Type B pancreatic cell (in vitro differentiated cells): ENCODE data around the gene P3H3. TPM values are rescaled to one million over a fixed set of nuclear protein-coding genes. Genes with fewer than 3 reads are reported as not detected.

ENCODE experiments used
- DNase-seq: peaks from one replicate; pipeline ENCODE4 v3.0.0; 2021; ENCODE audit warnings: mixed read lengths; ENCODE audit not compliant: unreplicated experiment; ENCODE audit errors: extremely low spot score
- H3K27ac Mint-ChIP-seq: 2 replicates; pipeline ENCODE4 v1.8.0; 2021; ENCODE audit warnings: mild to moderate bottlenecking, mixed read lengths
- H3K27me3 Mint-ChIP-seq: 2 replicates; pipeline ENCODE4 v1.8.0; 2021; ENCODE audit warnings: mixed read lengths
- H3K36me3 Mint-ChIP-seq: 2 replicates; pipeline ENCODE4 v1.8.0; 2021; ENCODE audit warnings: mixed read lengths
- H3K4me1 Mint-ChIP-seq: one replicate; pipeline ENCODE4 v1.8.0; 2021; ENCODE audit warnings: mixed read lengths; ENCODE audit not compliant: unreplicated experiment
- H3K4me3 Mint-ChIP-seq: 2 replicates; pipeline ENCODE4 v1.8.0; 2021; ENCODE audit warnings: mild to moderate bottlenecking, mixed read lengths
- H3K9me3 Mint-ChIP-seq: 2 replicates; pipeline ENCODE4 v1.8.0; 2021; ENCODE audit warnings: mixed read lengths
- total RNA-seq: library from RNA; stranded (reverse); gene quantifications from 2 replicates; pipeline ENCODE4 v1.2.1, GENCODE V29; 2021; ENCODE audit warnings: low replicate concordance
- TF ChIP-seq, protein P1 (sequence below): fragments of 200-600 bp; sonication (generic); conservative IDR thresholded peaks from 2 replicates; pipeline ENCODE4 v1.5.0; 2021; ENCODE audit warnings: antibody characterized with exemption, mild to moderate bottlenecking

P3H3 gene
- total RNA-seq, 1 donor from 2014 or later, result 66.0 TPM

DNA sequence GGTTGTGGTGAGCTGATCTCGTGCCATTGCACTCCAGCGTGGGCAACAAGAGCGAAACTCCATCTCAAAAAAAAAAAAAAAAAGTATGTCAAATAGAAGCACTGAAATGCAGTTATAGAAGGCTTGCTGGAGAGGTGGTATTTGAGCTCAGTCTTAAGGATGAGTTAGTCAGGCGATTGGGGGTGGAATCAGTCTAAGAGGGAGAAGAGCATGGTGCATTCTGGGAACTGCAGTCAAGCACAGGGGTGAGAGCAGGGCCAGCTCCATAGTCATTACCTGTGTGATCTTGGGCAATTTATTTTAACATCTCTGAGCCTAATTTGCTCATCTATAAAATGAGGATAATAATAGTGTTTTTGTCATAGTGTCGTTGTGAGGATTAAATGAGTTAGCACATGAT is 6.7 kb downstream of the P3H3 start:
- no peak overlapping the region for H3K4me3 Mint-ChIP-seq
- DNase-seq, result no peak
- no peak overlapping the region for H3K27ac Mint-ChIP-seq
- TF ChIP-seq, protein P1, sequence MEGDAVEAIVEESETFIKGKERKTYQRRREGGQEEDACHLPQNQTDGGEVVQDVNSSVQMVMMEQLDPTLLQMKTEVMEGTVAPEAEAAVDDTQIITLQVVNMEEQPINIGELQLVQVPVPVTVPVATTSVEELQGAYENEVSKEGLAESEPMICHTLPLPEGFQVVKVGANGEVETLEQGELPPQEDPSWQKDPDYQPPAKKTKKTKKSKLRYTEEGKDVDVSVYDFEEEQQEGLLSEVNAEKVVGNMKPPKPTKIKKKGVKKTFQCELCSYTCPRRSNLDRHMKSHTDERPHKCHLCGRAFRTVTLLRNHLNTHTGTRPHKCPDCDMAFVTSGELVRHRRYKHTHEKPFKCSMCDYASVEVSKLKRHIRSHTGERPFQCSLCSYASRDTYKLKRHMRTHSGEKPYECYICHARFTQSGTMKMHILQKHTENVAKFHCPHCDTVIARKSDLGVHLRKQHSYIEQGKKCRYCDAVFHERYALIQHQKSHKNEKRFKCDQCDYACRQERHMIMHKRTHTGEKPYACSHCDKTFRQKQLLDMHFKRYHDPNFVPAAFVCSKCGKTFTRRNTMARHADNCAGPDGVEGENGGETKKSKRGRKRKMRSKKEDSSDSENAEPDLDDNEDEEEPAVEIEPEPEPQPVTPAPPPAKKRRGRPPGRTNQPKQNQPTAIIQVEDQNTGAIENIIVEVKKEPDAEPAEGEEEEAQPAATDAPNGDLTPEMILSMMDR, result no peak
- H3K9me3 Mint-ChIP-seq, result no peaks in the 10 kb centered on the region
- no peaks in the 10 kb centered on the region for H3K4me1 Mint-ChIP-seq
- no peaks in the 10 kb centered on the region for H3K27me3 Mint-ChIP-seq
- peaks cover 31% of the 10 kb centered on the region for H3K36me3 Mint-ChIP-seq

DNA sequence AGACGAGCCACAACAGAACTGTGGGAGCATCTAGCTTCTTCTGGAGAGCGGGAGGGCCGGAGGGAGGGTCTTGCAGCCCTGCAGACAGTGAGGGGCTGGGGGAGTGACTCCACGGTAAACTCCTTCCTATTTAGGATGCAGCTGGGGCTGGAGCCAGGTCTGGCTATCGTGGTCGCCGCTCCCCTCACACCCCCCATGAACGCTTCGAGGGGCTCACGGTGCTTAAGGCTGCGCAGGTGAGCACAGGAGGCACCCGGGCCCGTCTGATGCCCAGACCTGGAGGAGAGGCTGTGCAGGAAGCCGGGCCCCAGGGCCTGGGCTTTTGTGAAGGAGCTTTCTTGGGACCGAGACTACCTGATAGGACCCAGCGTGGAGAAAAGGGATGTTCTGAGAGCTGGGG is 8.6 kb downstream of the P3H3 start:
- Mint-ChIP-seq H3K27ac (no peak overlapping the region), H3K27me3 (no peaks in the 10 kb centered on the region), H3K36me3 (peaks cover 26% of the 10 kb centered on the region), H3K9me3 (no peaks in the 10 kb centered on the region), H3K4me1 (no peaks in the 10 kb centered on the region), H3K4me3 (no peak overlapping the region)
- no peak for DNase-seq
- TF ChIP-seq, protein P1, result no peak

DNA sequence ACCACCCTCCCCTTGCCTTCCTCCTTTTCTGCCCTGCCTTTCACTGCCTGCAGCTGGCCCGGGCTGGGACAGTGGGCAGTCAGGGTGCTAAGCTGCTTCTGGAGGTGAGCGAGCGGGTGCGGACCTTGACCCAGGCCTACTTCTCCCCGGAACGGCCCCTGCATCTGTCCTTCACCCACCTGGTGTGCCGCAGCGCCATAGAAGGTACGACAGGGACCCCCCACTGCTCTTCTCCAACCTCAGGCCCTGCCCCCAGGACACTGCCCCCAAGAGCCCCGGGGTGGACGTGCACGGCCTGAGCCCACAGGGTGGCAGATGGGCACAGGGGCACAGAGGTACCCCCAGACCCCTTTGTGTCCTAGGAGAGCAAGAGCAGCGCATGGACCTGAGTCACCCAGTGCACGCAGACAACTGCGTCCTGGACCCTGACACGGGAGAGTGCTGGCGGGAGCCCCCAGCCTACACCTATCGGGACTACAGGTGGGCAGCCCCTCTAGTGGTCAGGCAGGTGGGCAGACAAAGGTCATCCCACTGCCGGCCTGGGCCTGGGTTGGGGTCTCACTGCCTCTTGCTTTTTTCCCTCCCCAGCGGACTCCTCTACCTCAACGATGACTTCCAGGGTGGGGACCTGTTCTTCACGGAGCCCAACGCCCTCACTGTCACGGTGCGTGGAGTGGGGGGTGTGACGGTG is 9.3 kb downstream of the P3H3 start:
- H3K4me3 Mint-ChIP-seq, result no peak overlapping the region

DNA sequence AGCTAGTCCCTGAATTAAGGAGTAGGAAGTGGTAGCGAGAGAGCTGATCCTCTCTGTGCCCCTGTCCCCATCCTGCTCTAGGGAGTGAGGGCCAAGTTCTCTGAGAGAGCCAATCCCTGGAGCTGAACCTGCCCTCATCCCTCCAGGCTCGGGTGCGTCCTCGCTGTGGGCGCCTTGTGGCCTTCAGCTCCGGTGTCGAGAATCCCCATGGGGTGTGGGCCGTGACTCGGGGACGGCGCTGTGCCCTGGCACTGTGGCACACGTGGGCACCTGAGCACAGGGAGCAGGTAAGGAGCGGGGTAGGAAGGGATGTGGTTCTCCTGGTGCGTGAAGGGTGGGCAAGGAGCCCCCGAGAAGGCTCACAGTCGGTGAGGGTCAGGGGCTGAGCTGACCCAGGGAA is 10.6 kb downstream of the P3H3 start:
- Mint-ChIP-seq H3K27ac (no peak overlapping the region), H3K4me3 (no peak overlapping the region), H3K36me3 (peaks cover 28% of the 10 kb centered on the region), H3K9me3 (no peaks in the 10 kb centered on the region), H3K27me3 (no peaks in the 10 kb centered on the region), H3K4me1 (no peaks in the 10 kb centered on the region)
- no peak for DNase-seq
- TF ChIP-seq, protein P1, result no peak

More for the DNA sequence above, 9.3 kb downstream of the P3H3 start:
- Mint-ChIP-seq H3K4me1 (no peaks in the 10 kb centered on the region), H3K36me3 (peaks cover 25% of the 10 kb centered on the region), H3K9me3 (no peaks in the 10 kb centered on the region), H3K27me3 (no peaks in the 10 kb centered on the region), H3K27ac (no peak overlapping the region)
- no peak for DNase-seq
- TF ChIP-seq, protein P1, result no peak

DNA sequence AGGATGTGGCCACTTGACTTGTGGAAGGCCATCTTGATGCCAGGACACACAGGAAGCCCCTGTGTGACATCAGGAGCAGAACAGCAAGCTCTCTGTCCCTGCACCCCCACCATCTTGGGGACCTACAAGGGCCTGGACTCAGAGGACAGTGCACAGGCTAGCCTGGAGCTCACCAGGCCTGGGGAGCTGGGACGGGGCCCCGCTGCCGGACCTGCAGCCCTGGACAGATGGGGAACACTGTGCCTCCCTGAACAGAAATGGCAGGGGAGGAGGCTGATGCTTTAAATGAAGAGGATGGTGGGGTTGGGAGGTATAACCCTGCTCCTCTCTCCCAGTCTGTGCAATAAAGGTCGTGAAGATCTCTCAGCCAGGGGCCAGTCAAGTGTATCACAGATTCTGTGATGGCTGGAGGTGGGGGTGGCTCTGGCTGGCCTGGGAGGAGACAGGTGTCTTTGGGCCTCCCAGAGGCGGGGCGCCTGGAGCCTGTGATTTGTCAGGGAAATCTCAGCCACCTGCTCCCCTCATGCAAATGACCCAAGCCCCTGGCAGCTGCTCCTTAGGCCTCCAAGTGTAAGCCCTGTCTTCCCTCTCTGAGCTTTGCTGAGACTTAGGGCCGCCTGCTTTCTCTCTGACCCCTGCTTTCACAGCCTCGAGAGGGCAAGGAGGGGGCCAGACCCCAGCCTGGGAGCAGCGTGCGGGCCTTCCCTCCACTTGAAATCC is 11.4 kb downstream of the P3H3 start:
- H3K9me3 Mint-ChIP-seq, result no peaks in the 10 kb centered on the region
- no peak overlapping the region for H3K27ac Mint-ChIP-seq
- H3K4me3 Mint-ChIP-seq, result no peak overlapping the region
- TF ChIP-seq, protein P1, result no peak
- no peaks in the 10 kb centered on the region for H3K4me1 Mint-ChIP-seq
- H3K27me3 Mint-ChIP-seq, result no peaks in the 10 kb centered on the region
- peaks cover 28% of the 10 kb centered on the region for H3K36me3 Mint-ChIP-seq
- no peak for DNase-seq
